SU-DHL-6 (cell line): ENCODE results near the gene ARPP21.

Source experiments
- H2AFZ ChIP-seq: fragments of 200-600 bp; sonication (generic); 2 replicates; pipeline ENCODE4 v1.6.1; 2014; ENCODE audit warnings: low read depth, mild to moderate bottlenecking, moderate library complexity, mixed read lengths, antibody characterized with exemption, low read length; ENCODE audit not compliant: severe bottlenecking
- H3F3A ChIP-seq: fragments of 200-600 bp; shearing (Covaris generic); 2 replicates; pipeline ENCODE4 v1.6.0; 2016; ENCODE audit warnings: antibody characterized with exemption, mild to moderate bottlenecking; ENCODE audit not compliant: insufficient read depth
- H3K27ac ChIP-seq: fragments of 200-600 bp; sonication (generic); 2 replicates; pipeline ENCODE4 v1.5.1; 2016; ENCODE audit warnings: low read depth, mild to moderate bottlenecking, low read length, moderate library complexity, mixed read lengths
- H3K27me3 ChIP-seq: fragments of 200-600 bp; sonication (generic), shearing (Covaris generic); 2 replicates; pipeline ENCODE4 v1.6.0; 2014; ENCODE audit warnings: mild to moderate bottlenecking, low read length
- H3K36me3 ChIP-seq: fragments of 200-600 bp; sonication (generic); 2 replicates; pipeline ENCODE4 v1.6.1; 2014; ENCODE audit warnings: mild to moderate bottlenecking, low read length, mixed read lengths
- H3K4me2 ChIP-seq: fragments of 300-600, 200-600 bp; shearing (Covaris generic), sonication (generic); 2 replicates; pipeline ENCODE4 v1.6.0; 2014; ENCODE audit warnings: low read length, low read depth, mild to moderate bottlenecking; ENCODE audit not compliant: poor library complexity, severe bottlenecking
- H3K4me3 ChIP-seq: fragments of 200-600 bp; sonication (generic); 2 replicates; pipeline ENCODE4 v1.5.1; 2014; ENCODE audit warnings: antibody characterized with exemption, low read length, mild to moderate bottlenecking, mixed read lengths; ENCODE audit not compliant: insufficient read depth, poor library complexity, severe bottlenecking
- H3K79me2 ChIP-seq: fragments of 200-600 bp; sonication (generic); 2 replicates; pipeline ENCODE4 v1.6.1; 2014; ENCODE audit warnings: mild to moderate bottlenecking, low read length, moderate library complexity; ENCODE audit not compliant: insufficient read depth
- H3K9ac ChIP-seq: fragments of 200-600 bp; sonication (generic); 2 replicates; pipeline ENCODE4 v1.7.0; 2014; ENCODE audit warnings: mild to moderate bottlenecking, low read length
- H3K9me2 ChIP-seq: fragments of 200-600 bp; sonication (generic); replicated peaks from 2 replicates; pipeline ENCODE4 v1.6.1; 2014; ENCODE audit warnings: low read length; ENCODE audit not compliant: insufficient read depth
- H3K9me3 ChIP-seq: fragments of 200-600 bp; sonication (generic); 2 replicates; pipeline ENCODE4 v1.6.1; 2014; ENCODE audit warnings: low read length, mixed read lengths; ENCODE audit not compliant: insufficient read depth
- H4K20me1 ChIP-seq: fragments of 200-600 bp; sonication (generic); 2 replicates; pipeline ENCODE4 v1.6.1; 2014; ENCODE audit warnings: low read depth, mild to moderate bottlenecking, antibody characterized with exemption, low read length, moderate library complexity, mixed read lengths
- CTCF ChIP-seq: fragments of 200-600 bp; sonication (generic); IDR thresholded peaks from one replicate; pipeline ENCODE4 v1.5.1; 2017; ENCODE audit warnings: antibody characterized with exemption, mild to moderate bottlenecking, low read length, moderate library complexity; ENCODE audit not compliant: insufficient read depth, poor library complexity, severe bottlenecking
- EZH2phosphoT487 ChIP-seq: fragments of 200-600 bp; sonication (generic), shearing (Covaris generic); conservative IDR thresholded peaks from 2 replicates; pipeline ENCODE4 v1.6.1; 2018; ENCODE audit warnings: mild to moderate bottlenecking, antibody characterized with exemption, low read length, moderate library complexity, mixed read lengths

The ARPP21 gene

GRCh38 chr3:35787936-35788335 lies 148.6 kb downstream of the ARPP21 start:
- H4K20me1 ChIP-seq, result no peaks in the 10 kb centered on the region
- no peaks in the 10 kb centered on the region for H3K9me2 ChIP-seq
- no peaks in the 10 kb centered on the region for H3K79me2 ChIP-seq
- H3K4me3 ChIP-seq, result no peak overlapping the region
- H3K27ac ChIP-seq, result no peak overlapping the region
- H3K27me3 ChIP-seq, result no peaks in the 10 kb centered on the region
- H2AFZ ChIP-seq, result no peak overlapping the region
- H3K36me3 ChIP-seq, result no peaks in the 10 kb centered on the region
- no peaks in the 10 kb centered on the region for H3K9me3 ChIP-seq
- no peak overlapping the region for H3K4me2 ChIP-seq
- H3F3A ChIP-seq, result no peaks in the 10 kb centered on the region
- H3K9ac ChIP-seq, result no peak overlapping the region
- TF ChIP-seq EZH2phosphoT487 (no peak), CTCF (no peak)

GRCh38 chr3:35789042-35789831 lies 149.9 kb downstream of the ARPP21 start:
- Histone ChIP-seq H3K27me3 (no peaks in the 10 kb centered on the region), H3K9ac (no peak overlapping the region), H3K36me3 (no peaks in the 10 kb centered on the region), H2AFZ (no peak overlapping the region), H3K9me2 (no peaks in the 10 kb centered on the region), H3K4me2 (no peak overlapping the region), H3K4me3 (no peak overlapping the region), H4K20me1 (no peaks in the 10 kb centered on the region), H3K79me2 (no peaks in the 10 kb centered on the region), H3F3A (no peaks in the 10 kb centered on the region), H3K27ac (no peak overlapping the region), H3K9me3 (no peaks in the 10 kb centered on the region)
- no peak for TF ChIP-seq EZH2phosphoT487
- no peak for TF ChIP-seq CTCF

GRCh38 chr3:35790764-35791163 lies 151.4 kb downstream of the ARPP21 start:
- Histone ChIP-seq H3K36me3 (no peaks in the 10 kb centered on the region; the same call in 1 of the 2 replicates), H3K9ac (no peak overlapping the region), H2AFZ (no peak overlapping the region), H3K9me2 (no peaks in the 10 kb centered on the region), H3K4me2 (no peak overlapping the region), H3K79me2 (no peaks in the 10 kb centered on the region), H3K9me3 (no peaks in the 10 kb centered on the region), H3F3A (no peaks in the 10 kb centered on the region), H4K20me1 (no peaks in the 10 kb centered on the region), H3K4me3 (no peak overlapping the region), H3K27me3 (no peaks in the 10 kb centered on the region), H3K27ac (no peak overlapping the region)
- TF ChIP-seq CTCF (no peak), EZH2phosphoT487 (no peak)
